ENCODE results near the gene SYNPO. TPM values are rescaled to one million over a fixed set of nuclear protein-coding genes. Genes with fewer than 3 reads are reported as not detected.

The SYNPO gene
- total RNA-seq, 1 donor, result under 0.01 TPM

DNA sequence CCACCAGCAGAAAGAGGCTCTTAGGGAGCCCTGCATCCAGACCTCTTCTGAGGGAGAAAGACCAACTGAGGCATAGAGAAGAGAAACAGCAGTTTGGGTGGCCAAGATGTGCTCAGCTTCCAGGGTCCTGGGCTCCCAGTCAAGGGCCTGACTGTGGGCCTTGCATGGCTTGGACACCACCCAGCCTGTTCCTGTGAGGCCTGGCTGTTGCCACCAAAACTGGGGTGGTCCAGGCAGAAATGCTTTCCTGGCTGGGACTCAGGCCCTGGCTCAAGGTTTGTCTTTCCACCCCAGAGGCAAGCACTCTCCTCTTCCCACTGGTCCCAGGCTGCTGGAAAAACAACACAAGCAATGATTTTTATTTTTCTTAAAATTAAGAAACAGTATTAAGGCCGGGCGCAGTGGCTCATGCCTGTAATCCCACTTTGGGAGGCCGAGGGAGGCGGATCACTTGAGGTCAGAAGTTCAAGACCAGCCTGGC is 33.9 kb downstream of the SYNPO start:
- no peak for DNase-seq (ENCODE audit: low read depth in 2 of 3, low spot score in 2 of 3)

GRCh38 chr5:150675069-150675468 is 34.6 kb downstream of the SYNPO start:
- DNase-seq (ENCODE audit: low read depth in 2 of 3, low spot score in 2 of 3), result no peak

GRCh38 chr5:150676578-150676977 is 36.1 kb downstream of the SYNPO start:
- DNase-seq (ENCODE audit: low read depth in 2 of 3, low spot score in 2 of 3), result no peak

DNA sequence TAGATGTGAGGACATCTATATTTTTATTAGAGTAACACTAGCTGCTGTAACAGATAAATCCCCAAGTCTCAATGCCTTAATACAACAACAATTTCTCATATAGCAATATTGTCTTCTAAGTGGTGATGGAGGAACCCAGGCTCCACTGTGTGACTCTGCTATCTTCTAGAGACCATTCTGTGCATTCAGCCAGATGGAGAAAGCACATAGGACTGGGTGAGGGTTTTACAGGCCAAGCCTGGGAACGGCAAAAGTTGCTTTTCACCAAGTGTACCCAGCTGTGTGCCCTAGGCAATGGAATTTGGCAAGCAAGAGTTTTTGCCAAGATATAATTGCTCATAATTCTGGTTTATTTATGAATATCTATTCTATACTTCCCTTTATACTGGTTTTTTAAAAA is 48.7 kb downstream of the SYNPO start:
- no peak for DNase-seq (ENCODE audit: low read depth in 2 of 3, low spot score in 2 of 3)

GRCh38 chr5:150690760-150691159 is 50.3 kb downstream of the SYNPO start:
- no peak for DNase-seq (ENCODE audit: low read depth in 2 of 3, low spot score in 2 of 3)

GRCh38 chr5:150692276-150692675 is 51.8 kb downstream of the SYNPO start:
- DNase-seq (ENCODE audit: low read depth in 2 of 3, low spot score in 2 of 3), result no peak

DNA sequence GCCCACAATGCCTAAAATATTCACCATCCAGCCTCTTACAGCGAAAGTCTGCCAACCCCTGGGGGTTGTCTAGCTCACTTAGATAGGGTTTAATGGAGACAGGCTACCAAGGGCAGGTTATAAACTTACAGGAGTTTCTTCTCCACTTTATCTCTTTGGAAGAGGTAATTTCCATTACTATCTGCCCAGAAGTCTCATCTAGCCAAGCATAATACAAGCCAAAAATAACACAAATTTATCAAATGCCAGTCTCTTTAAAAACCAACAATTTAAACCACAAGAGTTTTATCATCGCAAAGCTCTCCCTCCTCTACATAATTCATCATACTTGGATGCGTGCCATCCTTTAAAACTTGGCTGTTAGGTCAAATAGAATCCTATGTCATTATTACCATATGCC is 54.2 kb downstream of the SYNPO start:
- DNase-seq (ENCODE audit: low read depth in 2 of 3, low spot score in 2 of 3), result peak in 2 of 3 donors; percentile 40 to 71

DNA sequence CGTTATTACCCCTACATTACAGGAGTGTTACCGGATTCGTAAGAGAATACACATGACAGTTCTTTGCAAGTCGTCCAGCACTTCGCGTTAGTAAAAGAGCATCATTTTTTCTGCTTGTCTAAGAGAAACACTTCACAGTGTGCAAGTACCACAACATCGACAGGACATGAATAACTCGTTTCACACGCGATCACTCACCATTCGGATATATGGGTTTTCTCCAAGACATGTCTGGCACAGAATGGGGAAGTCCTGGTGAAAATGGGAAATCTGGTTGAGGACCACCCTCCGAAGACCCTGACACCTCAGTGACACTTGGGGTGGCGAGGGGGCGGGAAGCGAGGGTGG is 59.8 kb downstream of the SYNPO start:
- no peak for DNase-seq (ENCODE audit: low read depth in 2 of 3, low spot score in 2 of 3)

GRCh38 chr5:150700594-150701377 is 60.3 kb downstream of the SYNPO start, which contains the start of gene RBM22:
TSS of gene RBM22 (minus strand) at chr5:150701062. CDS start at chr5:150700985, 77 bp downstream.
- peak; percentile 85 to 96 (median 92) for DNase-seq (ENCODE audit: low read depth in 2 of 3, low spot score in 2 of 3)

- DNase-seq (ENCODE audit: low read depth in 2 of 3, low spot score in 2 of 3), result no peak
These were observed 63.3 kb downstream of the SYNPO start for GRCh38 chr5:150703762-150704161.

DNA sequence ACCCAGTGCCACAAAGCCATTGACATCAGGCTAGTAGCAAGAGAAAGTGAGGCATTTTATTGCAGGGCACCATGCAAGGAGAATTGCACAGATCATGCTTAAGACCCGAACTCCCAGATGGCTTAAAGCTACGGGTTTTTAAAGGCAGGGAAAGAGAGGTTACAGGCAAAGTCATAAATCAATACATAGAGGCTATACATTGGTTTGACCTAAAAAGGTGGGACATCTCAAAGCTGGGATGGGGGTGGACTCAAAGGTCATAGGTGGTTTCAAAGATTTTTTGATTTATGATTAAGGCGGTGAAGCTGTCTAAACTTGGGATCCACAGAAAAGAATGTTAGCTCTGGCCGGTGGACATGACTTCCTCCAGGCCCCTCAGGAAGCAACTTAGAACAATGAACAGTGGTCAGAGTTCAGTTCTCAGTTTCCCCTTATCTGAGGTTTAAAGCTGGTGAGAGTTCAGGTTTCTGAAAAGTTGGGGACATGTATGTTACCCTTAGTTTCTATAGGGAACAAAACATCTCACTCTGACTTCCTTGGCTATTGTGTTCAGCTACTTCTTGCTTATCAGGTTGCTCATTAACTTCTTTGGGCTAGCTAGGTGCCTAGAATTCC is 66.4 kb downstream of the SYNPO start:
- DNase-seq (ENCODE audit: low read depth in 2 of 3, low spot score in 2 of 3), result no peak

Other genes starting within 250 kb of the SYNPO start
- 2,842 TPM for gene CD74, start 227.8 kb upstream of the SYNPO start, total RNA-seq
- gene RPS14, start 190.9 kb upstream of the SYNPO start, total RNA-seq, result 8,241 TPM
- 12.9 TPM for gene NDST1, start 132.5 kb upstream of the SYNPO start, total RNA-seq
- gene MYOZ3, start 20.6 kb downstream of the SYNPO start, total RNA-seq, result 10.2 TPM
- gene RBM22, start 60.4 kb downstream of the SYNPO start, total RNA-seq, result 51.4 TPM
- gene DCTN4, start 118.4 kb downstream of the SYNPO start, total RNA-seq, result 33.4 TPM
- gene SMIM3, start 138.1 kb downstream of the SYNPO start, total RNA-seq, result 61.9 TPM
- gene IRGM, start 205.9 kb downstream of the SYNPO start, total RNA-seq, result 4.0 TPM